Measurements from ENCODE around the gene PEX11G.

Gene PEX11G

DNA sequence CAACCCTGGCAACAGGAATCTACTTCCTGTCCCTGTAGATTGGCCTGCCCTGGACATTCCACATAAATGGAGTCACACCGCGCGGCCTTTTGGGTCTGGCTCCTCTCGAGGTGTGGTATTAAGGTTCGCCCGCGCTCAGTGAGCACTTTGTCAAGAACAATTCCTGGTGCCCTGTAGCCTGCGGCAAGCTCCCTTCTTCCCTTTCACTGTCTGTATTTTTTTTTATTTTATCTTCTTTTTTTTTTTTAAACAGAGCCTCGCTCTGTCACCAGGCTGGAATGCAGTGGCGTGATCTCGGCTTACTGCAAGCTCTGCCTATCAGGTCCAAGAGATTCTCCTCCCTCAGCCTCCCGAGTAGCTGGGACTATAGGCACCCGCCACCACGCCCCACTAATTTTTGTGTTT is 28.3 kb downstream of the PEX11G start:
- CTCF ChIA-PET, result no interaction called here
- no peak for DNase-seq (ENCODE audit: extremely low spot score)
- TF ChIP-seq, protein P1, sequence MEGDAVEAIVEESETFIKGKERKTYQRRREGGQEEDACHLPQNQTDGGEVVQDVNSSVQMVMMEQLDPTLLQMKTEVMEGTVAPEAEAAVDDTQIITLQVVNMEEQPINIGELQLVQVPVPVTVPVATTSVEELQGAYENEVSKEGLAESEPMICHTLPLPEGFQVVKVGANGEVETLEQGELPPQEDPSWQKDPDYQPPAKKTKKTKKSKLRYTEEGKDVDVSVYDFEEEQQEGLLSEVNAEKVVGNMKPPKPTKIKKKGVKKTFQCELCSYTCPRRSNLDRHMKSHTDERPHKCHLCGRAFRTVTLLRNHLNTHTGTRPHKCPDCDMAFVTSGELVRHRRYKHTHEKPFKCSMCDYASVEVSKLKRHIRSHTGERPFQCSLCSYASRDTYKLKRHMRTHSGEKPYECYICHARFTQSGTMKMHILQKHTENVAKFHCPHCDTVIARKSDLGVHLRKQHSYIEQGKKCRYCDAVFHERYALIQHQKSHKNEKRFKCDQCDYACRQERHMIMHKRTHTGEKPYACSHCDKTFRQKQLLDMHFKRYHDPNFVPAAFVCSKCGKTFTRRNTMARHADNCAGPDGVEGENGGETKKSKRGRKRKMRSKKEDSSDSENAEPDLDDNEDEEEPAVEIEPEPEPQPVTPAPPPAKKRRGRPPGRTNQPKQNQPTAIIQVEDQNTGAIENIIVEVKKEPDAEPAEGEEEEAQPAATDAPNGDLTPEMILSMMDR (IDR thresholded peaks at IDR 0.05; ENCODE audit: control extremely low read depth, extremely low read depth, low read depth, missing control alignments), result no peak
- POLR2A ChIA-PET, result no interaction called here

DNA sequence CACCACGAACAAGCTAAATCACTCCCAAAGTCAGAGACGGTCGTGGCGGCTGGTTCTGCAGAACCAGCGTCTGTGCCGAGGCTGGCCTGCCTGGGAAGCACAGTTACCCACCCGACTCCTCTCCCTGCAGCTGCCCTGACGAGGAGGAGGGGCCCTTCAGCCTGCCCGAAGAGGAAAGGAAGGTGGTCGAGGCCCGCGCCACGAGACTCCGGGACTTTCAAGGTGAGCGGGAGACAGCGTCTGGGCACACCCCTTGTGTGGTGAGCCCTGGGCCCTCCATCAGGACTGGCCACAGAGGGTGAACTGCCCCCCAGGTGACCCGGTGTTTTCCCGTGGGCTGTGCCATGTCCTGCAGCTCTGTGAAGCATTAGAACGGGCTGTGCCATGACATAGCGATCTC is 29.1 kb downstream of the PEX11G start:
- TF ChIP-seq, protein P1 (IDR thresholded peaks at IDR 0.05; ENCODE audit: control extremely low read depth, extremely low read depth, low read depth, missing control alignments), result no peak
- no peak for DNase-seq (ENCODE audit: extremely low spot score)
- POLR2A ChIA-PET, result no interaction called here
- CTCF ChIA-PET, result no interaction called here

DNA sequence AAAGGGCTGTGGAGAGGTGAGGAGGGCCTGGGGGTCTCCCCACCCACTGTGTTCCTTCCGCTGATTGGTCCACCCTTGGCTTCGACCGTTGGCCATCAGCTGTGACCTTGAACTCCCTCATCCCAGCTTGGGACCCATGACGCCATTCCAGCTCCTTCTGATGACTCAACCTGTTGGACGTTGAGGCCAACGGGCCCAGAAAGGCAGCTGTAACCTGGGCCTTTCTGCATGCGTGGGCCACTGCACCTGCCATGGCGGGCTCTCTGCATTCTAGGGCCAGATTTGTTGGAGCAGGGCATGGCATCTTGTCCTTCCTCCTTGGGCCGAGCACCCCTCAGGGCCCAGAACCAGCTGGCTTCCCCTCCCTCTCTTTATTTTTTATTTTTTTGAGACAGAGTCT is 30.2 kb downstream of the PEX11G start:
- CTCF ChIA-PET, result interaction anchor here (1.5 kb wide), 1 partner anchor 110 kb away, joined by 5 read pairs; no protein-coding TSS in a partner anchor

DNA sequence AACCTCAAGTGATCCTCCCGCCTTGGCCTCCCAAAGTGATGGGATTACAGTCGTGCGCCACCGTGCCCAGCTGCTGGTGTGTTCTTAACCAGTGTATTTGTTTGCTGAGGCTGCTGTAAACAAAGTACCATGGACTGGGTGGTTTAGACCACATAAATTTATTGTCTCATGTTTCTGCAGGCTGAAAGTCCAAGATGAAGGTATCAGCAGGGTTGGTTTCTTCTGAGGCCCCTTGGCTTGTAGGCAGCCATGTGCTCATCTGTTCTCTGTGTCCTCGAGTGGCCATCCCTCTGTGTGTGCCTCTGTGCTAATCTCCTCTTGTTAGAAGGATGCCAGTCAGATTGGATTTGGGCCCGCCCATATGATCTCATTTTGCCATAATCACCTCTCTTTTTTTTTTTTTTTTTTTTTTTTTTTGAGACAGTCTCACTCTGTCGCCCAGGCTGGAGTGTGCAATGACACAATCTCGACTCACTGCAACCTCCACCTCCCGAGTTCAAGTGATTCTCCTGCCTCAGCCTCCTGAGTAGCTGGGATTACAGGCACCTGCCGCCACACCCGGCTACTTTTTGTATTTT is 31.8 kb downstream of the PEX11G start:
- ChIA-PET CTCF (no interaction called here), POLR2A (no interaction called here)
- no peak for DNase-seq (ENCODE audit: extremely low spot score)
- TF ChIP-seq, protein P1 (IDR thresholded peaks at IDR 0.05; ENCODE audit: control extremely low read depth, extremely low read depth, low read depth, missing control alignments), result no peak

More for the DNA sequence above, 30.2 kb downstream of the PEX11G start:
- POLR2A ChIA-PET, result no interaction called here
- no peak for DNase-seq (ENCODE audit: extremely low spot score)
- TF ChIP-seq, protein P1 (IDR thresholded peaks at IDR 0.05; ENCODE audit: control extremely low read depth, extremely low read depth, low read depth, missing control alignments), result no peak

DNA sequence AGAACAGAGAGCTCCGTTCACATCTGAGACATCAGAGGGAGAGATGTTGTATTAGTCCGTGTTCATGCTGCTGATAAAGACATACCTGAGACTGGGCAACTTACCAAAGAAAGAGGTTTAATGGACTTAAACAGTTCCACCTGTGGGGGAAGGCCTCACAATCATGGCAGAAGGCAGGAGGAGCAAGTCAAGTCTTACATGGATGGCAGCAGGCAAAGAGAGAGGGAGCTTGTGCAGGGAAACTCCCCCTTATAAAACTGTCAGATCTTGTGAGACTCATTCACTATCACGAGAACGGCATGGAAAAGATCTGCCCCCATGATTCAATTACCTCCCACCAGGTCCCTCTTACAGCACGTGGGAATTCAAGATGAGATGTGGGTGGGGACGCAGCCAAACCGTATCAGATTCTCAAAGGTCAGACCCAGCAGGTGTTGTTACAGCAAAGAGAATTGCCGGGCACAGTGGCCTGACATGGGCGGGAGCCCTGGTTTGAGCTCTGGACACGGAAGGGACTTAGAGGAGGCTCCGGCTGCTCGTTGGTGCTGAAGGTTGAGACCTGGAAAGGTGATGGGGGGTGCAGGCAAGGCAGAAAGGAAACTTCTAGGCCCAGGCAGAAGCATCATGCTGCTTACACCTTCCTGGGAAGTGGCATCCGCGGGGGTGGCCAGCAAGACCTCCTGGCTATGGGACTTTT is 33.1 kb downstream of the PEX11G start:
- ChIA-PET CTCF (no interaction called here), POLR2A (no interaction called here)
- no peak for DNase-seq (ENCODE audit: extremely low spot score)
- TF ChIP-seq, protein P1 (IDR thresholded peaks at IDR 0.05; ENCODE audit: control extremely low read depth, extremely low read depth, low read depth, missing control alignments), result no peak

DNA sequence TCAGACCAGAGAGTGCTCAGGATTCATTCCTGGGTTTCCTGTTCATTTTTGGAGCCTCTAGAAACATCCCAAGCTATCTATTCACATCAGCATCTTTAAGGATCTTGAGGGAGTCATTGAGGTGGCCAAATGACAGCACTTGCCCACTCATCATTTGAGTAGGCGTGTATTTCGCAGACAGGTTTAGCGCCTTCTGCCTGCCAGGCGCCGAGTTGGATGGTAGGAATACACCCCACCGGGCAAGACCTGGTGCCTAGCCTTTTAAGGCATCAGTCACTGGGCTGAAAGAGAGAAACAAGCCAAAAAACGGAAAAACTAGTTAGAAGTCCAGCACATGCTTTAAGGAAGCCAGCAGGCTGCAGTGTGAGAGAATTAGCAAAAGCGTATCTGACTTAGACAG is 33.8 kb downstream of the PEX11G start:
- CTCF ChIA-PET, result no interaction called here
- no peak for DNase-seq (ENCODE audit: extremely low spot score)
- TF ChIP-seq, protein P1 (IDR thresholded peaks at IDR 0.05; ENCODE audit: control extremely low read depth, extremely low read depth, low read depth, missing control alignments), result no peak
- POLR2A ChIA-PET, result no interaction called here
